Panc1 (cell line): ENCODE results near the gene FAM227A. TPM values are rescaled to one million over a fixed set of nuclear protein-coding genes. Genes with fewer than 3 reads are reported as not detected.

ENCODE experiments used
- ATAC-seq: fragments of 200-7000 bp; cut with Tn5 transposase; 2 replicates; pipeline ENCODE4 v1.9.1; 2020; ENCODE audit warnings: mild to moderate bottlenecking, moderate library complexity
- BruUV-seq: library from RNA; stranded (reverse); fragments of 400-500 nt; replicated peaks from 2 replicates; lab custom pipeline; 2021; lab: Mats Ljungman, UMichigan
- CTCF ChIA-PET: fragments of 300-600 bp; sonication (Branson Sonifier 250); formaldehyde crosslinking; loops from one replicate; lab custom pipeline; 2022; ENCODE audit warnings: antibody characterized with exemption; lab: Charles Lee
- POLR2A ChIA-PET: fragments of 300-600 bp; sonication (Branson Sonifier 250); formaldehyde crosslinking; loops from one replicate; lab custom pipeline; 2022; ENCODE audit warnings: antibody characterized with exemption; lab: Charles Lee
- DNase-seq: peaks from one replicate; pipeline ENCODE4 v3.0.0-alpha.2; 2010; ENCODE audit warnings: low read depth, low spot score
- H3K27ac ChIP-seq: 2 replicates; pipeline ENCODE4 v1.5.1; 2011; ENCODE audit warnings: mild to moderate bottlenecking, low read length, inconsistent platforms
- H3K27me3 ChIP-seq: fragments of 200-500 bp; sonication (Bioruptor generic); 2 replicates; pipeline ENCODE4 v1.6.0; 2014; ENCODE audit warnings: low read length, inconsistent platforms; ENCODE audit not compliant: control insufficient read depth, insufficient read depth
- H3K36me3 ChIP-seq: fragments of 200-500 bp; sonication (Bioruptor generic); 2 replicates; pipeline ENCODE4 v1.5.1; 2014; ENCODE audit warnings: inconsistent platforms, mild to moderate bottlenecking, low read length, moderate library complexity; ENCODE audit not compliant: control insufficient read depth, insufficient read depth
- H3K4me1 ChIP-seq: 2 replicates; pipeline ENCODE4 v1.5.1; 2011; ENCODE audit warnings: inconsistent platforms, mild to moderate bottlenecking, low read length, moderate library complexity; ENCODE audit not compliant: control insufficient read depth, insufficient read depth
- H3K4me3 ChIP-seq, 2 experiments: 2 replicates each; pipeline ENCODE4 v1.5.1; 2011 to 2012; ENCODE audit warnings: low read depth in 2 of 2, low read length in 2 of 2, mild to moderate bottlenecking in 2 of 2, inconsistent platforms in 1 of 2, moderate library complexity in 1 of 2
- H3K9me3 ChIP-seq: fragments of 200-500 bp; sonication (Bioruptor generic); 2 replicates; pipeline ENCODE4 v1.5.1; 2014; ENCODE audit warnings: low read depth, mild to moderate bottlenecking, inconsistent platforms, low read length, moderate library complexity; ENCODE audit not compliant: control insufficient read depth, insufficient read depth
- POLR2AphosphoS5 ChIP-seq: IDR thresholded peaks from 2 replicates; pipeline ENCODE4 v1.6.1; 2012; ENCODE audit warnings: mild to moderate bottlenecking, low read depth, low read length, moderate library complexity
- SIN3A ChIP-seq: IDR thresholded peaks from 2 replicates; pipeline ENCODE4 v1.6.1; 2012; ENCODE audit warnings: low read depth, mild to moderate bottlenecking, low read length, moderate library complexity, borderline replicate concordance; ENCODE audit not compliant: insufficient read depth
- TCF7L2 ChIP-seq: IDR thresholded peaks from 2 replicates; pipeline ENCODE4 v1.6.1; 2011; ENCODE audit warnings: mild to moderate bottlenecking, low read depth, low read length, inconsistent platforms
- in situ Hi-C: cut with HindIII; loops from 2 replicates; pipeline ENCODE4 v1.10.0; 2016; ENCODE audit warnings: low sequenced_read_pairs, low pct_unique_long_range_greater_than_20kb
- intact Hi-C: fragments of 100-400 bp; cut with micrococcal nuclease; formaldehyde crosslinking; loops from one replicate; pipeline ENCODE4 v1.10.0; 2022; ENCODE audit not compliant: unreplicated experiment
- total RNA-seq: library from RNA; stranded (reverse); gene quantifications from one replicate; pipeline ENCODE4 v1.2.1, GENCODE V29; 2021; ENCODE audit not compliant: unreplicated experiment
- TF ChIP-seq, protein P1 (sequence below), 2 experiments: IDR thresholded peaks; 2 replicates each; pipeline ENCODE4 v1.6.1; 2011 to 2012; ENCODE audit warnings: low read depth in 2 of 2, control low read depth in 1 of 2, low read length in 1 of 2, mild to moderate bottlenecking in 1 of 2, moderate library complexity in 1 of 2; ENCODE audit not compliant: insufficient read depth in 1 of 2
- TF ChIP-seq, protein P2 (sequence below): fragments of 450-650 bp; IDR thresholded peaks from 2 replicates; pipeline ENCODE4 v1.5.1; 2017; ENCODE audit warnings: mild to moderate bottlenecking

FAM227A gene
- total RNA-seq, 1 experiment from 2014 or later = 2.4 TPM

DNA sequence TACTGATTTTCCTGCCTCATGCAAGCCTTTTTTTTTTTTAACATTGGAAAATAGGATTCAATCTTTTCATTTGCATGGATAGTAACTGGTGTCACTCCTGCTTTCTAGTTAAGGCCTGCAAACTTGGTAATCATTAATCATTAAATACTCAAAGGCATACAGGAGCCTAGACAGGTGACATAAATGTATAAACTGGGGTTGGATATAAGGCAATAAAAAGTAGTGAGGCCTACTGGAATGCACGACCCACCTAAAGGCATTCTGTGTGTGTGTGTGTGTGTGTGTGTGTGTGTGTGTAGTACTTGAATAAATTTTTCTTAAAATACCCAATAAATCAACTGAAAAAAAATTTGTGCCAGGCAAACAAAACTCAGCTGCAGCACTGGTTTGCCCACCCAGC lies 33.5 kb upstream of the FAM227A start:
- ChIA-PET CTCF (no interaction called here), POLR2A (no interaction called here)
- DNase-seq = no peak
- no peak for ATAC-seq
- Histone ChIP-seq H3K36me3 (peaks cover 2% of the 10 kb centered on the region; the same call in 1 of the 2 replicates), H3K9me3 (no peaks in the 10 kb centered on the region), H3K27ac (no peak overlapping the region), H3K4me3 (no peak overlapping the region), H3K27me3 (no peaks in the 10 kb centered on the region), H3K4me1 (peaks cover 4% of the 10 kb centered on the region; the same call in 1 of the 2 replicates)
- intact Hi-C loops = no loop called here
- no TSS peak for BruUV-seq
- in situ Hi-C loops = no loop called here
- no peak for TF ChIP-seq TCF7L2

DNA sequence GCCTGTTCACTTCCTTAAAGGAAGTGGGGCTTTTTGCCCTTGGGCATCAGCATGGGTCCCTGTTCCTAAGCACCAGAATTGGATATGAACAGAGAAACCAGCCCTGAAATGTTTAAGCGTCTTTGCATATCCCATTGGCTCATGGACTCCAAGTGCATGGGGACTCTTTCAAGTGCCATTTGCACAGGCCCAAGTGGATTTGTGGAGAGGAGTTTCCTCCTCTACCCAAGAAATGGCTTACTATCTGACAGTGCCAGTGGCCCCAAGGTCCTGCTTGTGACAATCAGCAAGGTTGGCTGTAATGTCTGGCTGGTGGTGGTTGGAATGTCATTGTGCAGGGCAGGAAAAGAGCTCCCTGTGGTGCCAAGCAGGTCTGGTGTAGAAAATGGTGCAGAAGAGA lies 29.6 kb upstream of the FAM227A start:
- no TSS peak for BruUV-seq
- in situ Hi-C loops = no loop called here
- ChIA-PET CTCF (no interaction called here), POLR2A (no interaction called here)
- Histone ChIP-seq H3K4me1 (no peaks in the 10 kb centered on the region), H3K4me3 (no peak overlapping the region), H3K36me3 (peaks cover 13% of the 10 kb centered on the region), H3K27ac (no peak overlapping the region), H3K9me3 (peaks cover 3% of the 10 kb centered on the region; the same call in 1 of the 2 replicates), H3K27me3 (no peaks in the 10 kb centered on the region)
- TF ChIP-seq TCF7L2 (no peak), POLR2AphosphoS5 (no peak), SIN3A (no peak)
- TF ChIP-seq, protein P1, sequence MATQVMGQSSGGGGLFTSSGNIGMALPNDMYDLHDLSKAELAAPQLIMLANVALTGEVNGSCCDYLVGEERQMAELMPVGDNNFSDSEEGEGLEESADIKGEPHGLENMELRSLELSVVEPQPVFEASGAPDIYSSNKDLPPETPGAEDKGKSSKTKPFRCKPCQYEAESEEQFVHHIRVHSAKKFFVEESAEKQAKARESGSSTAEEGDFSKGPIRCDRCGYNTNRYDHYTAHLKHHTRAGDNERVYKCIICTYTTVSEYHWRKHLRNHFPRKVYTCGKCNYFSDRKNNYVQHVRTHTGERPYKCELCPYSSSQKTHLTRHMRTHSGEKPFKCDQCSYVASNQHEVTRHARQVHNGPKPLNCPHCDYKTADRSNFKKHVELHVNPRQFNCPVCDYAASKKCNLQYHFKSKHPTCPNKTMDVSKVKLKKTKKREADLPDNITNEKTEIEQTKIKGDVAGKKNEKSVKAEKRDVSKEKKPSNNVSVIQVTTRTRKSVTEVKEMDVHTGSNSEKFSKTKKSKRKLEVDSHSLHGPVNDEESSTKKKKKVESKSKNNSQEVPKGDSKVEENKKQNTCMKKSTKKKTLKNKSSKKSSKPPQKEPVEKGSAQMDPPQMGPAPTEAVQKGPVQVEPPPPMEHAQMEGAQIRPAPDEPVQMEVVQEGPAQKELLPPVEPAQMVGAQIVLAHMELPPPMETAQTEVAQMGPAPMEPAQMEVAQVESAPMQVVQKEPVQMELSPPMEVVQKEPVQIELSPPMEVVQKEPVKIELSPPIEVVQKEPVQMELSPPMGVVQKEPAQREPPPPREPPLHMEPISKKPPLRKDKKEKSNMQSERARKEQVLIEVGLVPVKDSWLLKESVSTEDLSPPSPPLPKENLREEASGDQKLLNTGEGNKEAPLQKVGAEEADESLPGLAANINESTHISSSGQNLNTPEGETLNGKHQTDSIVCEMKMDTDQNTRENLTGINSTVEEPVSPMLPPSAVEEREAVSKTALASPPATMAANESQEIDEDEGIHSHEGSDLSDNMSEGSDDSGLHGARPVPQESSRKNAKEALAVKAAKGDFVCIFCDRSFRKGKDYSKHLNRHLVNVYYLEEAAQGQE (IDR thresholded peaks at IDR 0.05; ENCODE audit: insufficient read depth in 1 of 2, low read depth in 2 of 2, low read length in 1 of 2) = no peak
- TF ChIP-seq, protein P2, sequence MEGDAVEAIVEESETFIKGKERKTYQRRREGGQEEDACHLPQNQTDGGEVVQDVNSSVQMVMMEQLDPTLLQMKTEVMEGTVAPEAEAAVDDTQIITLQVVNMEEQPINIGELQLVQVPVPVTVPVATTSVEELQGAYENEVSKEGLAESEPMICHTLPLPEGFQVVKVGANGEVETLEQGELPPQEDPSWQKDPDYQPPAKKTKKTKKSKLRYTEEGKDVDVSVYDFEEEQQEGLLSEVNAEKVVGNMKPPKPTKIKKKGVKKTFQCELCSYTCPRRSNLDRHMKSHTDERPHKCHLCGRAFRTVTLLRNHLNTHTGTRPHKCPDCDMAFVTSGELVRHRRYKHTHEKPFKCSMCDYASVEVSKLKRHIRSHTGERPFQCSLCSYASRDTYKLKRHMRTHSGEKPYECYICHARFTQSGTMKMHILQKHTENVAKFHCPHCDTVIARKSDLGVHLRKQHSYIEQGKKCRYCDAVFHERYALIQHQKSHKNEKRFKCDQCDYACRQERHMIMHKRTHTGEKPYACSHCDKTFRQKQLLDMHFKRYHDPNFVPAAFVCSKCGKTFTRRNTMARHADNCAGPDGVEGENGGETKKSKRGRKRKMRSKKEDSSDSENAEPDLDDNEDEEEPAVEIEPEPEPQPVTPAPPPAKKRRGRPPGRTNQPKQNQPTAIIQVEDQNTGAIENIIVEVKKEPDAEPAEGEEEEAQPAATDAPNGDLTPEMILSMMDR = no peak
- intact Hi-C loops = no loop called here
- no peak for DNase-seq
- ATAC-seq = no peak

DNA sequence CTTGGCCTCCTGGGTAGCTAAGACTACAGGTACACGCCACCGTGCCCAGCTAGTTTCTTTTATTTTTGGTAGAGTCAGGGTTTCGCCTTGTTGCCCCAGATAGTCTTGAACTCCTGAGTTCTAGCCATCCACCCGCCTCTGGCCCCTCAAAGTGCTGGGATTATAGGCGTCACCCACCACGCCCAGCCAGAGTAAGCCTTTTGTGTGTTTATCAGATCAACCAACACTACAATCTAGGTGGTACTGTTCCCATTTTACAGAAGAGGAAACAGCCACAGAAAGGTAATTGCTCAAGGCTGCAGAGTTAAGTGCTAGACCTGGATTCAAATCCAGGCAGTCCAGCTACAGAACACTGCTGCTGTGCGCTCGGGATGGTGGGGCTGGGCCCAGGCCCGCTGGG lies 28.7 kb upstream of the FAM227A start:
- CTCF ChIA-PET = no interaction called here
- Histone ChIP-seq H3K9me3 (peaks cover 3% of the 10 kb centered on the region; the same call in 1 of the 2 replicates), H3K4me3 (no peak overlapping the region), H3K36me3 (peaks cover 13% of the 10 kb centered on the region), H3K27me3 (no peaks in the 10 kb centered on the region), H3K27ac (no peak overlapping the region), H3K4me1 (no peaks in the 10 kb centered on the region)
- ATAC-seq (no peak), DNase-seq (no peak)
- intact Hi-C loops (no loop called here), in situ Hi-C loops (no loop called here)
- POLR2A ChIA-PET = no interaction called here
- BruUV-seq = no TSS peak
- TF ChIP-seq TCF7L2 = no peak
- TF ChIP-seq, protein P2 = no peak
- TF ChIP-seq, protein P1 (IDR thresholded peaks at IDR 0.05; ENCODE audit: insufficient read depth in 1 of 2, low read depth in 2 of 2, low read length in 1 of 2) = no peak
